ENCODE data around the gene MIPOL1. TPM values are rescaled to one million over a fixed set of nuclear protein-coding genes. Genes with fewer than 3 reads are reported as not detected.

MIPOL1 gene
- total and polyA plus RNA-seq, 2 experiments from 2014 or later: 16.6 to 24.8 TPM

DNA sequence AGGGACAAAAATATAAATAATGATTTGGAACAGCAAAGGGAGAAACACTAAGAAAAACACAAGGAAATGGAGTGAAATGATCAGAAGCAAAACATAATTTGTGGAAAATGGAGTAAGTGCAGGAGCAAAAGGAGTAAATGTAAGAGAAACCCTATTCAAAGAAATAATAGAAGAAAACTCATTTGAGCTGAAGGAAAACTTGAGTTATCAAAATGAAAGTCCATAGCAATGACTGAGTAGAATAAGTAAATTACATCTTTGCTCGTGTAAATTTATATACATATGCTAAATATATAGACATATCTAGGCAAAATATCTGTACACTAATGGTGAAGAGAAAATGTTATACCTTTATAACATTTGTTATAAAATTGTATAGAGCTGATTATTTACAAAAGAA is 203.4 kb downstream of the MIPOL1 start (continued):
- TF ChIP-seq, protein P1, sequence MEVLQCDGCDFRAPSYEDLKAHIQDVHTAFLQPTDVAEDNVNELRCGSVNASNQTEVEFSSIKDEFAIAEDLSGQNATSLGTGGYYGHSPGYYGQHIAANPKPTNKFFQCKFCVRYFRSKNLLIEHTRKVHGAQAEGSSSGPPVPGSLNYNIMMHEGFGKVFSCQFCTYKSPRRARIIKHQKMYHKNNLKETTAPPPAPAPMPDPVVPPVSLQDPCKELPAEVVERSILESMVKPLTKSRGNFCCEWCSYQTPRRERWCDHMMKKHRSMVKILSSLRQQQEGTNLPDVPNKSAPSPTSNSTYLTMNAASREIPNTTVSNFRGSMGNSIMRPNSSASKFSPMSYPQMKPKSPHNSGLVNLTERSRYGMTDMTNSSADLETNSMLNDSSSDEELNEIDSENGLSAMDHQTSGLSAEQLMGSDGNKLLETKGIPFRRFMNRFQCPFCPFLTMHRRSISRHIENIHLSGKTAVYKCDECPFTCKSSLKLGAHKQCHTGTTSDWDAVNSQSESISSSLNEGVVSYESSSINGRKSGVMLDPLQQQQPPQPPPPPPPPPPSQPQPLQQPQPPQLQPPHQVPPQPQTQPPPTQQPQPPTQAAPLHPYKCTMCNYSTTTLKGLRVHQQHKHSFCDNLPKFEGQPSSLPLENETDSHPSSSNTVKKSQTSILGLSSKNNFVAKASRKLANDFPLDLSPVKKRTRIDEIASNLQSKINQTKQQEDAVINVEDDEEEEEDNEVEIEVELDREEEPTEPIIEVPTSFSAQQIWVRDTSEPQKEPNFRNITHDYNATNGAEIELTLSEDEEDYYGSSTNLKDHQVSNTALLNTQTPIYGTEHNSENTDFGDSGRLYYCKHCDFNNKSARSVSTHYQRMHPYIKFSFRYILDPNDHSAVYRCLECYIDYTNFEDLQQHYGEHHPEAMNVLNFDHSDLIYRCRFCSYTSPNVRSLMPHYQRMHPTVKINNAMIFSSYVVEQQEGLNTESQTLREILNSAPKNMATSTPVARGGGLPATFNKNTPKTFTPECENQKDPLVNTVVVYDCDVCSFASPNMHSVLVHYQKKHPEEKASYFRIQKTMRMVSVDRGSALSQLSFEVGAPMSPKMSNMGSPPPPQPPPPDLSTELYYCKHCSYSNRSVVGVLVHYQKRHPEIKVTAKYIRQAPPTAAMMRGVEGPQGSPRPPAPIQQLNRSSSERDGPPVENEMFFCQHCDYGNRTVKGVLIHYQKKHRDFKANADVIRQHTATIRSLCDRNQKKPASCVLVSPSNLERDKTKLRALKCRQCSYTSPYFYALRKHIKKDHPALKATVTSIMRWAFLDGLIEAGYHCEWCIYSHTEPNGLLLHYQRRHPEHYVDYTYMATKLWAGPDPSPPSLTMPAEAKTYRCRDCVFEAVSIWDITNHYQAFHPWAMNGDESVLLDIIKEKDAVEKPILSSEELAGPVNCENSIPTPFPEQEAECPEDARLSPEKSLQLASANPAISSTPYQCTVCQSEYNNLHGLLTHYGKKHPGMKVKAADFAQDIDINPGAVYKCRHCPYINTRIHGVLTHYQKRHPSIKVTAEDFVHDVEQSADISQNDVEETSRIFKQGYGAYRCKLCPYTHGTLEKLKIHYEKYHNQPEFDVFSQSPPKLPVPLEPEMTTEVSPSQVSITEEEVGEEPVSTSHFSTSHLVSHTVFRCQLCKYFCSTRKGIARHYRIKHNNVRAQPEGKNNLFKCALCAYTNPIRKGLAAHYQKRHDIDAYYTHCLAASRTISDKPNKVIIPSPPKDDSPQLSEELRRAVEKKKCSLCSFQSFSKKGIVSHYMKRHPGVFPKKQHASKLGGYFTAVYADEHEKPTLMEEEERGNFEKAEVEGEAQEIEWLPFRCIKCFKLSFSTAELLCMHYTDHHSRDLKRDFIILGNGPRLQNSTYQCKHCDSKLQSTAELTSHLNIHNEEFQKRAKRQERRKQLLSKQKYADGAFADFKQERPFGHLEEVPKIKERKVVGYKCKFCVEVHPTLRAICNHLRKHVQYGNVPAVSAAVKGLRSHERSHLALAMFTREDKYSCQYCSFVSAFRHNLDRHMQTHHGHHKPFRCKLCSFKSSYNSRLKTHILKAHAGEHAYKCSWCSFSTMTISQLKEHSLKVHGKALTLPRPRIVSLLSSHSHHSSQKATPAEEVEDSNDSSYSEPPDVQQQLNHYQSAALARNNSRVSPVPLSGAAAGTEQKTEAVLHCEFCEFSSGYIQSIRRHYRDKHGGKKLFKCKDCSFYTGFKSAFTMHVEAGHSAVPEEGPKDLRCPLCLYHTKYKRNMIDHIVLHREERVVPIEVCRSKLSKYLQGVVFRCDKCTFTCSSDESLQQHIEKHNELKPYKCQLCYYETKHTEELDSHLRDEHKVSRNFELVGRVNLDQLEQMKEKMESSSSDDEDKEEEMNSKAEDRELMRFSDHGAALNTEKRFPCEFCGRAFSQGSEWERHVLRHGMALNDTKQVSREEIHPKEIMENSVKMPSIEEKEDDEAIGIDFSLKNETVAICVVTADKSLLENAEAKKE (CRISPR knock-in tag; IDR thresholded peaks at IDR 0.05): no peak

DNA sequence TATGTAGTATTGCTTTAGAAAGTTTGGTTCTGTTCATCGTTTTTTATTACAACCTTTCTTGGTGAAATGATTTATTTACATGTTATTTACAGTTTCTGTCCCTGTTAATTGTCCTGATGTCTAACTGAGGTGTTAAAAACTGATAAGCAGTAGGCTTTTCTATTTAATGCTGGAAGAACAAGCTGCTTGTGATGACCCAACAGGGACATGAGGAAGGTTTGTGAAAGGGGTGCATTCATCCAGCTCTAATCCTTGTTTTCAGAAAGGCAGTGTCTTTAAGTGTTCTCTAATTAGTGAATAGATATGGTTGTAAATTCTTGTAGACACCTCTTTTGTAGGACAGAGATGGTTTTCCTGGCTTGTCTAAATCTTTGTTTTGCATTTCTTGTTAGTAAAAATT is 205.9 kb downstream of the MIPOL1 start:
- no peaks in the 10 kb centered on the region for H3K79me2 ChIP-seq (replicated peaks; ENCODE audit: insufficient read depth)
- Mint-ChIP-seq H3K9me3 (no peaks in the 10 kb centered on the region), H3K4me1 (peaks cover 7% of the 10 kb centered on the region; the same call in 2 of the 3 replicates), H3K4me3 (no peak overlapping the region), H3K27ac (no peak overlapping the region), H3K27me3 (ENCODE audit: insufficient read depth, low read depth, poor library complexity) (no peaks in the 10 kb centered on the region), H3K36me3 (ENCODE audit: low read depth) (peaks cover under 1% of the 10 kb centered on the region; the same call in 1 of the 3 replicates)
- H3K27me3 ChIP-seq (ENCODE audit: insufficient read depth): no peaks in the 10 kb centered on the region
- H3K27ac ChIP-seq (ENCODE audit: low read depth): no peak overlapping the region
- TF ChIP-seq, protein P2, sequence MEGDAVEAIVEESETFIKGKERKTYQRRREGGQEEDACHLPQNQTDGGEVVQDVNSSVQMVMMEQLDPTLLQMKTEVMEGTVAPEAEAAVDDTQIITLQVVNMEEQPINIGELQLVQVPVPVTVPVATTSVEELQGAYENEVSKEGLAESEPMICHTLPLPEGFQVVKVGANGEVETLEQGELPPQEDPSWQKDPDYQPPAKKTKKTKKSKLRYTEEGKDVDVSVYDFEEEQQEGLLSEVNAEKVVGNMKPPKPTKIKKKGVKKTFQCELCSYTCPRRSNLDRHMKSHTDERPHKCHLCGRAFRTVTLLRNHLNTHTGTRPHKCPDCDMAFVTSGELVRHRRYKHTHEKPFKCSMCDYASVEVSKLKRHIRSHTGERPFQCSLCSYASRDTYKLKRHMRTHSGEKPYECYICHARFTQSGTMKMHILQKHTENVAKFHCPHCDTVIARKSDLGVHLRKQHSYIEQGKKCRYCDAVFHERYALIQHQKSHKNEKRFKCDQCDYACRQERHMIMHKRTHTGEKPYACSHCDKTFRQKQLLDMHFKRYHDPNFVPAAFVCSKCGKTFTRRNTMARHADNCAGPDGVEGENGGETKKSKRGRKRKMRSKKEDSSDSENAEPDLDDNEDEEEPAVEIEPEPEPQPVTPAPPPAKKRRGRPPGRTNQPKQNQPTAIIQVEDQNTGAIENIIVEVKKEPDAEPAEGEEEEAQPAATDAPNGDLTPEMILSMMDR (conservative IDR thresholded peaks at IDR 0.05; ENCODE audit: low read depth in 2 of 2): no peak
- no peak for TF ChIP-seq ZNF331 (CRISPR knock-in tag; IDR thresholded peaks at IDR 0.05; ENCODE audit: low read depth)
- TF ChIP-seq, protein P3, sequence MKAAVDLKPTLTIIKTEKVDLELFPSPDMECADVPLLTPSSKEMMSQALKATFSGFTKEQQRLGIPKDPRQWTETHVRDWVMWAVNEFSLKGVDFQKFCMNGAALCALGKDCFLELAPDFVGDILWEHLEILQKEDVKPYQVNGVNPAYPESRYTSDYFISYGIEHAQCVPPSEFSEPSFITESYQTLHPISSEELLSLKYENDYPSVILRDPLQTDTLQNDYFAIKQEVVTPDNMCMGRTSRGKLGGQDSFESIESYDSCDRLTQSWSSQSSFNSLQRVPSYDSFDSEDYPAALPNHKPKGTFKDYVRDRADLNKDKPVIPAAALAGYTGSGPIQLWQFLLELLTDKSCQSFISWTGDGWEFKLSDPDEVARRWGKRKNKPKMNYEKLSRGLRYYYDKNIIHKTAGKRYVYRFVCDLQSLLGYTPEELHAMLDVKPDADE (IDR thresholded peaks at IDR 0.05): no peak
- TF ChIP-seq ZNF114 (CRISPR knock-in tag; IDR thresholded peaks at IDR 0.05): no peak
- no peak for TF ChIP-seq CREB1 (CRISPR knock-in tag; IDR thresholded peaks at IDR 0.05; ENCODE audit: low read depth)
- TF ChIP-seq STAT1 (IDR thresholded peaks at IDR 0.05; ENCODE audit: unreplicated experiment): no peak
- TF ChIP-seq POLR2AphosphoS5 (IDR thresholded peaks at IDR 0.05; ENCODE audit: low read depth): no peak
- no peak for TF ChIP-seq NANOG (IDR thresholded peaks at IDR 0.05; ENCODE audit: borderline replicate concordance)
- H4K20me1 ChIP-seq (replicated peaks; ENCODE audit: insufficient read depth): no peaks in the 10 kb centered on the region
- ATAC-seq: no peak
- H3K36me3 ChIP-seq (ENCODE audit: insufficient read depth): no peaks in the 10 kb centered on the region
- H3K9me2 ChIP-seq (ENCODE audit: insufficient read depth): no peaks in the 10 kb centered on the region
- no peaks in the 10 kb centered on the region for H3F3A ChIP-seq (replicated peaks; ENCODE audit: low read depth)
- H3K4me1 ChIP-seq (ENCODE audit: insufficient read depth): no peaks in the 10 kb centered on the region
- no peak overlapping the region for H3K4me2 ChIP-seq
- no peak overlapping the region for H3K4me3 ChIP-seq
- no peak overlapping the region for H2AFZ ChIP-seq
- DNase-seq (ENCODE audit: low spot score): no peak

Measured in GM23338 (cell line).